HEK293 (cell line): ENCODE data around the gene SNRPB2.

Experiments
- CTCF ChIA-PET: fragments of 350-600 bp; formaldehyde crosslinking; extraction: SDS; loops from one replicate; lab custom pipeline; 2021; ENCODE audit warnings: antibody characterized with exemption; lab: Yijun Ruan, JAX
- POLR2A ChIA-PET: fragments of 300-600 bp; formaldehyde crosslinking; extraction: SDS; loops from one replicate; lab custom pipeline; 2020; ENCODE audit warnings: antibody characterized with exemption, inconsistent platforms; lab: Yijun Ruan, JAX
- H3K27ac ChIP-seq: fragments of 200-500 bp; sonication (Bioruptor generic); 2 replicates; pipeline ENCODE4 v1.5.1; 2014; ENCODE audit warnings: low read depth, low read length, control low read depth, inconsistent platforms; ENCODE audit errors: extremely low read depth
- H3K36me3 ChIP-seq, 2 experiments: fragments of 200-500 bp in 1 of 2; sonication (Bioruptor generic) in 1 of 2; 1 replicate in 1 of 2; 2 replicates in 1 of 2; pipeline ENCODE4 v1.5.1; 2014 to 2017; ENCODE audit warnings: inconsistent platforms in 2 of 2, low read length in 2 of 2; ENCODE audit not compliant: control insufficient read depth in 2 of 2, insufficient read depth in 1 of 2
- H3K4me1 ChIP-seq: fragments of 200-500 bp; sonication (Bioruptor generic); 2 replicates; pipeline ENCODE4 v1.5.1; 2014; ENCODE audit warnings: mild to moderate bottlenecking, low read length, inconsistent platforms; ENCODE audit not compliant: control insufficient read depth, insufficient read depth
- H3K4me3 ChIP-seq: 2 replicates; pipeline ENCODE4 v1.5.1; 2011; ENCODE audit warnings: low read depth, mild to moderate bottlenecking, control low read depth, low read length, moderate library complexity
- H3K9me3 ChIP-seq: fragments of 200-500 bp; sonication (Bioruptor generic); 2 replicates; pipeline ENCODE4 v1.5.1; 2014; ENCODE audit warnings: low read depth, low read length, inconsistent platforms; ENCODE audit not compliant: control insufficient read depth, insufficient read depth
- EGR2 ChIP-seq: fragments of 450-650 bp; formaldehyde crosslinking; IDR thresholded peaks from 2 replicates; pipeline ENCODE4 v1.5.1; 2016; ENCODE audit warnings: low read depth, missing biosample characterization, missing genetic modification characterization
- GLI2 ChIP-seq: fragments of 450-650 bp; formaldehyde crosslinking; IDR thresholded peaks from 2 replicates; pipeline ENCODE4; 2017; ENCODE audit warnings: missing biosample characterization, missing genetic modification characterization, low read depth, borderline replicate concordance
- GLIS1 ChIP-seq: fragments of 450-650 bp; formaldehyde crosslinking; IDR thresholded peaks from 2 replicates; pipeline ENCODE4 v1.5.1; 2016; ENCODE audit warnings: missing biosample characterization, missing genetic modification characterization
- KLF7 ChIP-seq: fragments of 450-650 bp; formaldehyde crosslinking; IDR thresholded peaks from 2 replicates; pipeline ENCODE4 v1.5.1; 2016; ENCODE audit warnings: missing biosample characterization, missing genetic modification characterization, borderline replicate concordance
- KLF9 ChIP-seq: fragments of 450-650 bp; formaldehyde crosslinking; IDR thresholded peaks from 2 replicates; pipeline ENCODE4 v1.5.1; 2016; ENCODE audit warnings: missing biosample characterization, missing genetic modification characterization, low read depth
- MYNN ChIP-seq: fragments of 450-650 bp; formaldehyde crosslinking; IDR thresholded peaks from 2 replicates; pipeline ENCODE4 v1.5.1; 2016; ENCODE audit warnings: missing biosample characterization, missing genetic modification characterization, borderline replicate concordance
- ZFP37 ChIP-seq: fragments of 450-650 bp; formaldehyde crosslinking; IDR thresholded peaks from 2 replicates; pipeline ENCODE4 v1.5.1; 2016; ENCODE audit warnings: missing biosample characterization, missing genetic modification characterization
- ZNF114 ChIP-seq: fragments of 450-650 bp; formaldehyde crosslinking; IDR thresholded peaks from 2 replicates; pipeline ENCODE4 v1.5.0; 2017; ENCODE audit warnings: missing biosample characterization, missing genetic modification characterization
- ZNF239 ChIP-seq: fragments of 450-650 bp; formaldehyde crosslinking; IDR thresholded peaks from 2 replicates; pipeline ENCODE4 v1.5.1; 2016; ENCODE audit warnings: missing biosample characterization, missing genetic modification characterization
- ZNF324 ChIP-seq: fragments of 450-650 bp; formaldehyde crosslinking; IDR thresholded peaks from 2 replicates; pipeline ENCODE4 v1.5.1; 2016; ENCODE audit warnings: missing biosample characterization, missing genetic modification characterization
- ZNF350 ChIP-seq: fragments of 450-650 bp; formaldehyde crosslinking; IDR thresholded peaks from 2 replicates; pipeline ENCODE4 v1.5.0; 2017; ENCODE audit warnings: missing biosample characterization, mild to moderate bottlenecking, missing genetic modification characterization
- ZNF366 ChIP-seq: fragments of 450-650 bp; formaldehyde crosslinking; conservative IDR thresholded peaks from 2 replicates; pipeline ENCODE4 v1.5.1; 2016; ENCODE audit warnings: missing biosample characterization, missing genetic modification characterization
- ZNF37A ChIP-seq: fragments of 450-650 bp; IDR thresholded peaks from 2 replicates; pipeline ENCODE4 v1.5.1; 2018; ENCODE audit warnings: missing biosample characterization, missing genetic modification characterization
- ZNF391 ChIP-seq: fragments of 450-650 bp; formaldehyde crosslinking; IDR thresholded peaks from 2 replicates; pipeline ENCODE4 v1.5.1; 2016; ENCODE audit warnings: low read depth, missing biosample characterization, missing genetic modification characterization, borderline replicate concordance
- ZNF394 ChIP-seq: fragments of 450-650 bp; formaldehyde crosslinking; IDR thresholded peaks from 2 replicates; pipeline ENCODE4 v1.5.1; 2016; ENCODE audit warnings: missing biosample characterization, missing genetic modification characterization, mild to moderate bottlenecking, moderate library complexity, borderline replicate concordance
- ZNF513 ChIP-seq: fragments of 450-650 bp; IDR thresholded peaks from 2 replicates; pipeline ENCODE4 v1.5.1; 2018; ENCODE audit warnings: missing biosample characterization, missing genetic modification characterization
- ZNF561 ChIP-seq: fragments of 450-650 bp; IDR thresholded peaks from 2 replicates; pipeline ENCODE4 v1.5.1; 2018; ENCODE audit warnings: missing biosample characterization, missing genetic modification characterization, borderline replicate concordance
- ZNF621 ChIP-seq: fragments of 450-650 bp; formaldehyde crosslinking; IDR thresholded peaks from 2 replicates; pipeline ENCODE4 v1.5.1; 2017; ENCODE audit warnings: missing biosample characterization, missing genetic modification characterization
- ZNF629 ChIP-seq: fragments of 450-650 bp; formaldehyde crosslinking; IDR thresholded peaks from 2 replicates; pipeline ENCODE4 v1.5.1; 2017; ENCODE audit warnings: missing biosample characterization, missing genetic modification characterization
- ZNF654 ChIP-seq: fragments of 450-650 bp; formaldehyde crosslinking; IDR thresholded peaks from 2 replicates; pipeline ENCODE4 v1.5.1; 2016; ENCODE audit warnings: low read depth, missing biosample characterization, missing genetic modification characterization
- ZNF664 ChIP-seq: fragments of 450-650 bp; formaldehyde crosslinking; IDR thresholded peaks from 2 replicates; pipeline ENCODE4 v1.5.1; 2016; ENCODE audit warnings: missing biosample characterization, missing genetic modification characterization
- ZNF707 ChIP-seq: fragments of 450-650 bp; formaldehyde crosslinking; IDR thresholded peaks from 2 replicates; pipeline ENCODE4 v1.5.1; 2016; ENCODE audit warnings: missing biosample characterization, missing genetic modification characterization
- ZNF777 ChIP-seq: fragments of 450-650 bp; formaldehyde crosslinking; IDR thresholded peaks from 2 replicates; pipeline ENCODE4 v1.5.1; 2017; ENCODE audit warnings: missing biosample characterization, missing genetic modification characterization, borderline replicate concordance
- ZNF792 ChIP-seq: fragments of 450-650 bp; formaldehyde crosslinking; IDR thresholded peaks from 2 replicates; pipeline ENCODE4 v1.5.1; 2016; ENCODE audit warnings: missing biosample characterization, missing genetic modification characterization
- ZSCAN16 ChIP-seq: fragments of 450-650 bp; formaldehyde crosslinking; IDR thresholded peaks from 2 replicates; pipeline ENCODE4 v1.5.1; 2016; ENCODE audit warnings: missing biosample characterization, missing genetic modification characterization
- TF ChIP-seq, protein P1 (sequence below): fragments of 450-650 bp; formaldehyde crosslinking; IDR thresholded peaks from 2 replicates; pipeline ENCODE4 v1.5.1; 2016; ENCODE audit warnings: missing biosample characterization, missing genetic modification characterization
- TF ChIP-seq, protein P2 (sequence below): fragments of 450-650 bp; formaldehyde crosslinking; IDR thresholded peaks from 2 replicates; pipeline ENCODE4 v1.5.1; 2016; ENCODE audit warnings: missing biosample characterization, missing genetic modification characterization
- TF ChIP-seq, protein P3 (sequence below): fragments of 450-650 bp; formaldehyde crosslinking; IDR thresholded peaks from 2 replicates; pipeline ENCODE4 v1.5.1; 2016; ENCODE audit warnings: missing biosample characterization, missing genetic modification characterization

The SNRPB2 gene

DNA sequence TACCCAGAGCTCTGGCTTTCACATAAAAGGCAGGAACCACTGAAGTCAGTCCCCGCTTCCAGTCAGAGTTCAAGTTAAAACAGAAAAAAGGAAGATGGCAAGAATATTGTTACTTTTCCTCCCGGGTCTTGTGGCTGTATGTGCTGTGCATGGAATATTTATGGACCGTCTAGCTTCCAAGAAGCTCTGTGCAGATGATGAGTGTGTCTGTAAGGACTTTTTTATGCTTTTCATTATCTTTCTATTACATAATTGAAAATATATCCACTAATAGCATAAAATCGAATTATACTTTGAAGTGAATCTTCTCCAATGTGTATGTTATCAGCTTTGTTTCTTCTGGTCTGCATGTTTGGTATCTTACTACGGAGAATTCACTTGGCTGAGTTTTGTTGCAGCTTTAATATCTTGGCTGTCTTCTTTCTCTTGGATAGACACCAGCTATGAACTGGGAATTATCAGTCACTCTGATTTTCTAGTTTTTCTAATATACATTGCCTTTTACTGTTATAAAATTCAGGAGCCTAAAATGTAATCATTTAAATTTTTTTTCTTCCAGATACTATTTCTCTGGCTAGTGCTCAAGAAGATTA, 18.6 kb downstream of the SNRPB2 start, which contains the start of gene OTOR:
OTOR (plus strand) TSS at position 51 of the 593 bp plus-strand sequence; CDS start at position 95, 44 bp downstream.
- ChIA-PET POLR2A (no interaction called here), CTCF (interaction anchor here (0.7 to 1.3 kb wide), 2 partner anchors 11 to 13 kb away, joined by 3 to 5 read pairs; no protein-coding TSS in a partner anchor)

DNA sequence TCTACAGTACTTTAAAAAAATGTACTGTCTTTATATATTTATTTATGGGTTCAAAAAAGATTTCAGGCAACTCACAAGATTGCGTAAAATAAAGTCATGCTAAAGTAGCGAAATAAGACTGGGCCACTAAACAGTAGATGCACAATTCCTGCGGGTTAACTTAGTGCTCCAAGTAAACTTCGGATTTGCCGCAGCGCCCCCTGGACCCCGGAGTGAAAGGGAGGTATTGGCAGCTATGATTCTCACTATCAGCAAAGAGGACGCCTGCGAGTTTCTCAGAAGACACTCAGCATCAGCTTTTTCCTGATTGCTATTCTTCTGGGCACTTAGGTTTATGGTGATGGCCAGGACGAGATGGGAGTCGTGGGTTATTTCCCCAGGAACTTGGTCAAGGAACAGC, 19.7 kb downstream of the SNRPB2 start:
- POLR2A ChIA-PET: no interaction called here
- H3K4me3 ChIP-seq: no peak overlapping the region
- H3K27ac ChIP-seq: no peak overlapping the region
- no peaks in the 10 kb centered on the region for H3K9me3 ChIP-seq
- TF ChIP-seq ZNF621 (tag by site-specific recombination): no peak
- TF ChIP-seq, protein P1, sequence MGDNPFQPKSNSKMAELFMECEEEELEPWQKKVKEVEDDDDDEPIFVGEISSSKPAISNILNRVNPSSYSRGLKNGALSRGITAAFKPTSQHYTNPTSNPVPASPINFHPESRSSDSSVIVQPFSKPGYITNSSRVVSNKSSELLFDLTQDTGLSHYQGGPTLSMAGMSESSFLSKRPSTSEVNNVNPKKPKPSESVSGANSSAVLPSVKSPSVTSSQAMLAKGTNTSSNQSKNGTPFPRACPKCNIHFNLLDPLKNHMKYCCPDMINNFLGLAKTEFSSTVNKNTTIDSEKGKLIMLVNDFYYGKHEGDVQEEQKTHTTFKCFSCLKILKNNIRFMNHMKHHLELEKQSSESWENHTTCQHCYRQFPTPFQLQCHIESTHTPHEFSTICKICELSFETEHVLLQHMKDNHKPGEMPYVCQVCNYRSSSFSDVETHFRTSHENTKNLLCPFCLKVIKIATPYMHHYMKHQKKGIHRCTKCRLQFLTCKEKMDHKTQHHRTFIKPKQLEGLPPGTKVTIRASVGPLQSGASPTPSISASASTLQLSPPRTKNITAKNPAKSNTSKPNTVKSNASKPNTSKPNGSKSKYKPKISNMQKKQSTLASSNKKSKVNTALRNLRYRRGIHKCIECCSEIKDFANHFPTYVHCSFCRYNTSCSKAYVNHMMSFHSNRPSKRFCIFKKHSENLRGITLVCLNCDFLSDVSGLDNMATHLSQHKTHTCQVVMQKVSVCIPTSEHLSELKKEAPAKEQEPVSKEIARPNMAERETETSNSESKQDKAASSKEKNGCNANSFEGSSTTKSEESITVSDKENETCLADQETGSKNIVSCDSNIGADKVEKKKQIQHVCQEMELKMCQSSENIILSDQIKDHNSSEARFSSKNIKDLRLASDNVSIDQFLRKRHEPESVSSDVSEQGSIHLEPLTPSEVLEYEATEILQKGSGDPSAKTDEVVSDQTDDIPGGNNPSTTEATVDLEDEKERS (tag by site-specific recombination): no peak
- no peak for TF ChIP-seq ZFP37 (tag by site-specific recombination)
- no peak for TF ChIP-seq ZNF394
- TF ChIP-seq ZNF664: no peak
- TF ChIP-seq ZNF707 (tag by site-specific recombination): no peak
- TF ChIP-seq ZNF792 (tag by site-specific recombination): no peak
- no peak for TF ChIP-seq ZNF654 (tag by site-specific recombination)
- TF ChIP-seq MYNN: no peak
- TF ChIP-seq ZNF561: no peak
- TF ChIP-seq KLF9 (tag by site-specific recombination): no peak
- TF ChIP-seq ZSCAN16: no peak
- TF ChIP-seq ZNF350: no peak
- TF ChIP-seq ZNF777 (tag by site-specific recombination): no peak
- TF ChIP-seq ZNF629: no peak
- no peak for TF ChIP-seq ZNF114
- TF ChIP-seq, protein P2, sequence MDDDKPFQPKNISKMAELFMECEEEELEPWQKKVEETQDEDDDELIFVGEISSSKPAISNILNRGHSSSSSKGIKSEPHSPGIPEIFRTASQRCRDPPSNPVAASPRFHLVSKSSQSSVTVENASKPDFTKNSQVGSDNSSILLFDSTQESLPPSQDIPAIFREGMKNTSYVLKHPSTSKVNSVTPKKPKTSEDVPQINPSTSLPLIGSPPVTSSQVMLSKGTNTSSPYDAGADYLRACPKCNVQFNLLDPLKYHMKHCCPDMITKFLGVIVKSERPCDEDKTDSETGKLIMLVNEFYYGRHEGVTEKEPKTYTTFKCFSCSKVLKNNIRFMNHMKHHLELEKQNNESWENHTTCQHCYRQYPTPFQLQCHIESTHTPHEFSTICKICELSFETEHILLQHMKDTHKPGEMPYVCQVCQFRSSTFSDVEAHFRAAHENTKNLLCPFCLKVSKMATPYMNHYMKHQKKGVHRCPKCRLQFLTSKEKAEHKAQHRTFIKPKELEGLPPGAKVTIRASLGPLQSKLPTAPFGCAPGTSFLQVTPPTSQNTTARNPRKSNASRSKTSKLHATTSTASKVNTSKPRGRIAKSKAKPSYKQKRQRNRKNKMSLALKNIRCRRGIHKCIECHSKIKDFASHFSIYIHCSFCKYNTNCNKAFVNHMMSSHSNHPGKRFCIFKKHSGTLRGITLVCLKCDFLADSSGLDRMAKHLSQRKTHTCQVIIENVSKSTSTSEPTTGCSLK (tag by site-specific recombination): no peak
- TF ChIP-seq GLIS1: no peak
- TF ChIP-seq, all 188 proteins: peak for 0
- CTCF ChIA-PET: interaction anchor here (0.6 to 5.0 kb wide), 4 partner anchors 9 to 203 kb away, joined by 3 to 30 read pairs (median 4); no protein-coding TSS in a partner anchor
- Histone ChIP-seq H3K36me3 (no peaks in the 10 kb centered on the region), H3K4me1 (no peaks in the 10 kb centered on the region)

More for the DNA sequence above, 18.6 kb downstream of the SNRPB2 start, which contains the start of gene OTOR:
- Histone ChIP-seq H3K9me3 (no peaks in the 10 kb centered on the region), H3K4me3 (no peak within 1 kb of the TSS), H3K4me1 (no peaks in the 10 kb centered on the region), H3K36me3 (no peaks in the 10 kb centered on the region), H3K27ac (no peak within 1 kb of the TSS)
- TF ChIP-seq ZNF324 (tag by site-specific recombination) (no peak), KLF7 (tag by site-specific recombination) (no peak), ZNF513 (tag by site-specific recombination) (no peak), GLI2 (tag by site-specific recombination) (no peak), ZNF366 (no peak), EGR2 (tag by site-specific recombination) (no peak), ZNF37A (no peak), ZNF239 (tag by site-specific recombination) (no peak), ZNF391 (tag by site-specific recombination) (no peak)
- TF ChIP-seq, protein P3, sequence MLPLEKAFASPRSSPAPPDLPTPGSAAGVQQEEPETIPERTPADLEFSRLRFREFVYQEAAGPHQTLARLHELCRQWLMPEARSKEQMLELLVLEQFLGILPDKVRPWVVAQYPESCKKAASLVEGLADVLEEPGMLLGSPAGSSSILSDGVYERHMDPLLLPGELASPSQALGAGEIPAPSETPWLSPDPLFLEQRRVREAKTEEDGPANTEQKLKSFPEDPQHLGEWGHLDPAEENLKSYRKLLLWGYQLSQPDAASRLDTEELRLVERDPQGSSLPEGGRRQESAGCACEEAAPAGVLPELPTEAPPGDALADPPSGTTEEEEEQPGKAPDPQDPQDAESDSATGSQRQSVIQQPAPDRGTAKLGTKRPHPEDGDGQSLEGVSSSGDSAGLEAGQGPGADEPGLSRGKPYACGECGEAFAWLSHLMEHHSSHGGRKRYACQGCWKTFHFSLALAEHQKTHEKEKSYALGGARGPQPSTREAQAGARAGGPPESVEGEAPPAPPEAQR: no peak
